Esophagus (tissue), 2 donors: Measurements from ENCODE around the gene WRAP53. TPM values are rescaled to one million over a fixed set of nuclear protein-coding genes. Genes with fewer than 3 reads are reported as not detected.
A peak's percentile ranks its signal among the peaks of the same experiment; 100 is the strongest.

Experiments
- H3K27ac ChIP-seq, 2 donors: one replicate each; pipeline ENCODE4 v1.5.1; 2013; ENCODE audit warnings: low read depth in 2 of 2, mild to moderate bottlenecking in 2 of 2, inconsistent platforms in 1 of 2, low read length in 1 of 2, moderate library complexity in 1 of 2
- H3K27me3 ChIP-seq, 2 donors: one replicate each; pipeline ENCODE4 v1.6.1; 2013; ENCODE audit warnings: low read length in 2 of 2, control low read depth in 1 of 2, mild to moderate bottlenecking in 1 of 2; ENCODE audit not compliant: insufficient read depth in 2 of 2, control insufficient read depth in 1 of 2
- H3K36me3 ChIP-seq, 2 donors: one replicate each; pipeline ENCODE4 v1.6.1; 2013; ENCODE audit warnings: low read length in 1 of 2; ENCODE audit not compliant: control insufficient read depth in 2 of 2, insufficient read depth in 2 of 2
- H3K4me1 ChIP-seq, 2 donors: one replicate each; pipeline ENCODE4 v1.6.1; 2013; ENCODE audit warnings: low read length in 1 of 2; ENCODE audit not compliant: control insufficient read depth in 2 of 2, insufficient read depth in 2 of 2
- H3K4me3 ChIP-seq, 2 donors: one replicate each; pipeline ENCODE4 v1.5.1; 2013; ENCODE audit warnings: low read length in 2 of 2, mild to moderate bottlenecking in 2 of 2, low read depth in 1 of 2, moderate library complexity in 1 of 2
- H3K9me3 ChIP-seq, 2 donors: one replicate each; pipeline ENCODE4 v1.6.1; 2013; ENCODE audit warnings: mild to moderate bottlenecking in 2 of 2, low read depth in 1 of 2, low read length in 1 of 2, moderate library complexity in 1 of 2; ENCODE audit not compliant: control insufficient read depth in 2 of 2, insufficient read depth in 1 of 2
- WGBS, 2 donors: extraction: QIAGEN DNeasy Blood & Tissue Kit; methylation state at CpG; one replicate each; pipeline ENCODE4 v1.1.7; 2013; 5-methylcytosine and 5-hydroxymethylcytosine counted together
- polyA plus RNA-seq, 2 donors: library from polyadenylated mRNA; stranded (reverse); fragments of 200-250 nt; gene quantifications; one replicate each; pipeline ENCODE4 v1.2.3, GENCODE V29; 2013
- donor health status: healthy with polysubstance abuse.
- donor health status: Bipolar disorder and iron deficiency.

WRAP53 gene
- polyA plus RNA-seq, 2 donors, result 5.5 to 13.3 TPM

DNA sequence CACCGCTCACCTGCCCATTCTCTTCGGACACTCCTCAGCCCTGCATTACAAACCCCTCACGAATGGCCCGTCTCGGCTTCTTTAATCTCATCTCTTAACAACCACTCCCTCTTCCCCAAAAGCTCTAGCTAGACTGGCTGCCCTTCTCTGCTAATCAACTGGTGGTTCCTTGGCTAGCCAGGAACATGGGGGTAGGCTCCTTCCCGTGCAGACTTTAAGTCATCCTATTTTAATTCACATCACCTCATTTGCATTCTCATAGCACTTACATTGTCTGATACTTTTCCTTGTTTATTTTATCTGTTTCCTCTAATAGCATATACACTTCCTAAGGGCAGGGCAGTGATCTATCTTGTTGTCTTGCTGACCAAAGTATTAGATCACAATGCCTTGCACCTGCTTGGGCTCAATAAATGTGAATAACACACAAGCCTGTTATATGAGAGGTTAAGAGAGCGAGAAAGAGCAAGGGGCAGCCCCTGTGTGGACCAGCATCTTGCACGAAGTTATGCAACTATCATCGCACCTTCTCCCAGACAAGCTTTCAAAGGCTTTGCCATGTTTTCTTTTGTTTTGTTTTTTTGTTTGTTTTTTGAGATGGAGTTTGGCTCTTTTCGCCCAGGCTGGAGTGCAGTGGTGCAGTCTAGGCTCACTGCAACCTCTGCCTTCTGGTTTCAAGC lies 10.7 kb upstream of the WRAP53 start:
- Histone ChIP-seq H3K4me3 (no peak overlapping the region), H3K27me3 (no peaks in the 10 kb centered on the region), H3K4me1 (no peaks in the 10 kb centered on the region), H3K9me3 (peaks cover 0 to 6% of the 10 kb centered on the region in 2 donors), H3K36me3 (peaks cover 19 to 21% of the 10 kb centered on the region in 2 donors), H3K27ac (no peak overlapping the region)
- WGBS, 2 donors, result 83 to 84% methylated on average over 10 of the region's 10 CpGs

DNA sequence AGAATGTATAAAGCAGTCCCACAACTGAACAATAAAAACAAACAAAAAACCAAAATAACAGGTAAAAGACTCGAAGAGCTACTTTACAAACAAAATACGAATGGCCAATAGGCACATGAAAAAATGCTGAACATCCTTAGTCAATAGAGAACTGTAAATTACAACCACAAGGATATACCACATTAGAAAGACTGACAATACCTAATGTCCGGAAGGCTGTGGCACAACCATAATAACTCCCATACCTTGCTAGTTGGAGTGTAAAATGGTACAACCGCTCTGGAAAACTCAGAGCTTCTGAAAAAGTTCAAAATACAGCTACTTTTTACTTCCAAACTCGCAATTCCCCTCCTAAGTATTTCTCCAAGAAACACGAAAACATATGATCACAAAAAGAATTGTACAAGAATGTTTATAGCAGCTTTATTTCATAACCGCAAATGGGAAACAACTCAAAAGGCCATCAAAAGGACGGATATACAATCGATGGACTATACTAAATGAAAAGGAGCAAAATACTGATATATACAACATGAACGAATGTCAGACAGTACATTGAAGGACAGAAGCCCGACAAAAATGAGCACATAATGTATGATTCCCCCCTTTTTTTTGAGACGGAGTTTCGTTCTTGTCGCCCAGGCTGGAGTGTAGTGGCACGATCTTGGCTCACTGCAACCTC lies 3.3 kb upstream of the WRAP53 start:
- H3K27ac ChIP-seq, result peak overlapping the region; percentile 98 to 100
- no peaks in the 10 kb centered on the region for H3K27me3 ChIP-seq
- peaks cover 0 to 6% of the 10 kb centered on the region in 2 donors for H3K4me1 ChIP-seq
- H3K9me3 ChIP-seq, result no peaks in the 10 kb centered on the region
- WGBS, 2 donors, result 36 to 39% methylated on average over 15 of the region's 15 CpGs
- H3K36me3 ChIP-seq, result no peaks in the 10 kb centered on the region
- H3K4me3 ChIP-seq, result peak overlapping the region; percentile 71 to 98

DNA sequence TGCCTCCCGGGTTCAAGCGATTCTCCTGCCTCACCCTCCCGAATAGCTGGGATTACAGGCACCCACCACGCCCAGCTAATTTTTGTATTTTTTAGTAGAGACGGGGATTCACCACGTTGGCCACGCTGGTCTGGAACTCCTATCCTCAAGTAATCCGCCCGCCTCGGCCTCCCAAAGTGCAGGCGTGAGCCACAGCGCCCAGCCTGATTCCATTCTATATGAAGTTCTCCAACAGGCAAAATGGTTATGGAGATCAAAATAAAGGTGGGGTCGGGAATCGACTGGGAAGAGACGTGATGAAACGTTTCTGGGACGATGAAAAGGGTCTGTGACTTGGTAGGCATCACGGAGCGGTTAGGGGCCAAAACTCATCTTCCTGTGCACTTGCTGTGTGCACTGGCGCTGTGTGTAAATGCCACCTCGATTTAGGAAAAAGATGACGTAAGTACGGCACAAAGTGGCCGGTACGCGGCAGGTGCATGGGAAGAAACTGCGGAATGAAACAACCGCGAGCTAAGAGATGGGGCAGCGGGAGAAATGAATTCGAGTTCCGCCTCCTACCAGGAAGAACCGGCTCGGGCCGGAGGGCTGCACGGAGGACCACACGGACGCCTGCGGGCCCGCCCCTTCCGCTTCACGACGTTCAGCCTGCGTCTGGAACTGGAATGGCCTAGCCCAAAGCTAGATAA lies 2.6 kb upstream of the WRAP53 start:
- peaks cover 0 to 6% of the 10 kb centered on the region in 2 donors for H3K4me1 ChIP-seq
- WGBS, 2 donors, result 4% methylated on average over 44 of the region's 44 CpGs

DNA sequence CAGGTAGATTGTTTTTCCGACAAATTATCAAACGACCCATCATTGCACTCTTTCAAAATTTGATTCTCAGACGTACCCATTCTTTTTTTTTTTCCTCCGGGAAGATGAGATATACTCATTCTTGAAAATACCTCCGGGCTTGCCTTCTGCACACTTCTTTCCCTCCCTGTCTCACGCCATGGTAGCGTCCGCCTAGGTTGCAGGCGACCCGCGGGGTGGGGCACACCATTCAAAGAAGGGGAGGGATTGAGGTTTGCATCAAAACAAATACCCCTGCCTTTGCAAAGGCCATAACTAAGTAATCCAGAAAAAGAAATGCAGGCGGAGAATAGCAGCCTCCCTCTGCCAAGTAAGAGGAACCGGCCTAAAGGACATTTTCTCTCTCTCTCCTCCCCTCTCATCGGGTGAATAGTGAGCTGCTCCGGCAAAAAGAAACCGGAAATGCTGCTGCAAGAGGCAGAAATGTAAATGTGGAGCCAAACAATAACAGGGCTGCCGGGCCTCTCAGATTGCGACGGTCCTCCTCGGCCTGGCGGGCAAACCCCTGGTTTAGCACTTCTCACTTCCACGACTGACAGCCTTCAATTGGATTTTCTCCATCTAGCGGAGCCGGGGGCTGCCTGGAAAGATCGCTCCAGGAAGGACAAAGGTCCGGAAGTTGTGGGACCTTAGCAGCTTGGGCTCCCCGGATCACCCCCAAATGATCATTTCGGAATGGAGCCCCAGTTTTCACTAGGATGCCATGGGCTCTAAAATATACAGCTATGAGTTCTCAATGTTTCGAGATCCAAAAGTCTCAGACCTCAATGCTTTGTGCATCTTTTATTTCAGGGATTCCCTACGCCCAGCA lies 1.8 kb upstream of the WRAP53 start:
- Histone ChIP-seq H3K27me3 (no peaks in the 10 kb centered on the region), H3K27ac (peak overlapping the region; percentile 98 to 100), H3K4me3 (peak overlapping the region; percentile 71 to 98), H3K36me3 (peaks cover 0 to 3% of the 10 kb centered on the region in 2 donors), H3K9me3 (no peaks in the 10 kb centered on the region), H3K4me1 (peaks cover 0 to 6% of the 10 kb centered on the region in 2 donors)
- 0 to 1% methylated on average over 30 of the region's 30 CpGs for WGBS, 2 donors

More for the DNA sequence above, 2.6 kb upstream of the WRAP53 start:
- no peaks in the 10 kb centered on the region for H3K27me3 ChIP-seq
- H3K9me3 ChIP-seq, result no peaks in the 10 kb centered on the region
- H3K4me3 ChIP-seq, result peak overlapping the region; percentile 71 to 98
- peak overlapping the region; percentile 98 to 100 for H3K27ac ChIP-seq
- peaks cover 0 to 3% of the 10 kb centered on the region in 2 donors for H3K36me3 ChIP-seq

DNA sequence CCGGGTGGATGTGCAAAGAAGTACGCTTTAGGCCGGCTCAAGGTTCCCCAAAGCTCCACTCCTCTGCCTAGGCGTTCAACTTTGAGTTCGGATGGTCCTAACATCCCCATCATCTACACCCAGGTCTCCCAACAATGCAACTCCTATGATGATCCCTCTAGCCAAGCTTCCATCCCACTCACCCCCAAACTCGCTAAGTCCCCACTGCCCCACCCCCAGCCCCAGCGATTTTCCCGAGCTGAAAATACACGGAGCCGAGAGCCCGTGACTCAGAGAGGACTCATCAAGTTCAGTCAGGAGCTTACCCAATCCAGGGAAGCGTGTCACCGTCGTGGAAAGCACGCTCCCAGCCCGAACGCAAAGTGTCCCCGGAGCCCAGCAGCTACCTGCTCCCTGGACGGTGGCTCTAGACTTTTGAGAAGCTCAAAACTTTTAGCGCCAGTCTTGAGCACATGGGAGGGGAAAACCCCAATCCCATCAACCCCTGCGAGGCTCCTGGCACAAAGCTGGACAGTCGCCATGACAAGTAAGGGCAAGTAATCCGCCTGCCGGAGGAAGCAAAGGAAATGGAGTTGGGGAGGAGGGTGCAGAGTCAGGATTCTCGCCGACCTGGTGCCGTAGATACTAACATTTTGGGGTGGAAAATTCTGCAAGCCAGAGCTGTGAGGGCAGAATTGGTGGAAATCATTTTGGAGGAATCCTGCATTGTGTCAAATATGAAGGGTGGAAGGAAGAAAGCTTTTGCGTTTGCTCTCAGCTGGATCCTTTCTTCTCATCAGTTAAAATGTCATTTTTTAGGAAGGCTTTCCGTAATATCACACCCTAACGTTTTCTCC lies 987 bp upstream of the WRAP53 start, which contains the start of gene TP53:
Gene TP53 (minus strand): TSS at position 419 of the 836 bp plus-strand sequence. CDS start 10,896 bp downstream, outside the sequence.
- no peaks in the 10 kb centered on the region for H3K9me3 ChIP-seq
- H3K4me1 ChIP-seq, result peaks cover 0 to 6% of the 10 kb centered on the region in 2 donors
- 0% methylated on average over 30 of the region's 30 CpGs for WGBS, 2 donors
- peak within 1 kb of the TSS; percentile 71 to 98 for H3K4me3 ChIP-seq
- H3K36me3 ChIP-seq, result peaks cover 0 to 3% of the 10 kb centered on the region in 2 donors
- no peaks in the 10 kb centered on the region for H3K27me3 ChIP-seq
- H3K27ac ChIP-seq, result peak within 1 kb of the TSS; percentile 98 to 100

DNA sequence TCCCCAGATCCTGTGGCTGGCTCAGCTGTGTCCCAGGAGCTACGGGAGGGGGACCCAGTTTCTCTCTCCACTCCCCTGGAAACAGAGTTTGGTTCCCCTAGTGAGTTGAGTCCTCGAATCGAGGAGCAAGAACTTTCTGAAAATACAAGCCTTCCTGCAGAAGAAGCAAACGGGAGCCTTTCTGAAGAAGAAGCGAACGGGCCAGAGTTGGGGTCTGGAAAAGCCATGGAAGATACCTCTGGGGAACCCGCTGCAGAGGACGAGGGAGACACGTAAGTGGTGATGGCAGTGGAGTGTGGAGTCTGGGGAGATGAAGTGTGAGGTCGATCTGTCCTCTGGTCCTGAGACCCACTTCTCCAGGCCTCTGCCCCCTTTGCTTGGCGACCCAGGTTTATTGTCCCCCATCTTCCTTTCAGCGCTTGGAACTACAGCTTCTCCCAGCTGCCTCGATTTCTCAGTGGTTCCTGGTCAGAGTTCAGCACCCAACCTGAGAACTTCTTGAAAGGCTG lies 585 bp downstream of the WRAP53 start:
- peak overlapping the region in 1 of 2 donors; percentile 65 for H3K27ac ChIP-seq
- WGBS, 2 donors, result 11 to 13% methylated on average over 13 of the region's 13 CpGs
- H3K27me3 ChIP-seq, result no peaks in the 10 kb centered on the region

DNA sequence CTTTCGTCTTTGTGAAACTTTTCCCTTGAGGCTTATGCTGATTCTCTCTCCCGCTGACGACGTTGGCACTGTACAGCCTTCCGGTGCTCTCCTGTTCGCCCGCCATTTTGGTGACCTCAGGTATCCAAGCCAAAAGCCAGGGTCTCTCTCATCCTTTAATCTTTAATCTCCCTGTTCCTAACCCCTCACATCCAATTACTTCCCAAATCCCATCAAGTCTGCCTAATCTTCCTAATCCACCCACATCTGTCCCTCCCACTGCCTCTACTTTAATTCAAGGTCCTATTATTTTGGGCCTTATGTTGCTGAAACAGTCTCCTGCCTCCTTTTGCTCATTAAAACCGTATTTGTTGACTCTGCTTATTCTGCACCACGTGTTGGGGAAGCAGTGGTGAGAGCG lies 7.3 kb downstream of the WRAP53 start:
- 96 to 97% methylated on average over 10 of the region's 10 CpGs for WGBS, 2 donors
- H3K36me3 ChIP-seq, result peaks cover 2 to 3% of the 10 kb centered on the region in 2 donors

More for the DNA sequence above, 585 bp downstream of the WRAP53 start:
- no peaks in the 10 kb centered on the region for H3K9me3 ChIP-seq
- peaks cover 0 to 6% of the 10 kb centered on the region in 2 donors for H3K4me1 ChIP-seq
- peak overlapping the region; percentile 60 to 67 for H3K4me3 ChIP-seq
- peaks cover 0 to 3% of the 10 kb centered on the region in 2 donors for H3K36me3 ChIP-seq

DNA sequence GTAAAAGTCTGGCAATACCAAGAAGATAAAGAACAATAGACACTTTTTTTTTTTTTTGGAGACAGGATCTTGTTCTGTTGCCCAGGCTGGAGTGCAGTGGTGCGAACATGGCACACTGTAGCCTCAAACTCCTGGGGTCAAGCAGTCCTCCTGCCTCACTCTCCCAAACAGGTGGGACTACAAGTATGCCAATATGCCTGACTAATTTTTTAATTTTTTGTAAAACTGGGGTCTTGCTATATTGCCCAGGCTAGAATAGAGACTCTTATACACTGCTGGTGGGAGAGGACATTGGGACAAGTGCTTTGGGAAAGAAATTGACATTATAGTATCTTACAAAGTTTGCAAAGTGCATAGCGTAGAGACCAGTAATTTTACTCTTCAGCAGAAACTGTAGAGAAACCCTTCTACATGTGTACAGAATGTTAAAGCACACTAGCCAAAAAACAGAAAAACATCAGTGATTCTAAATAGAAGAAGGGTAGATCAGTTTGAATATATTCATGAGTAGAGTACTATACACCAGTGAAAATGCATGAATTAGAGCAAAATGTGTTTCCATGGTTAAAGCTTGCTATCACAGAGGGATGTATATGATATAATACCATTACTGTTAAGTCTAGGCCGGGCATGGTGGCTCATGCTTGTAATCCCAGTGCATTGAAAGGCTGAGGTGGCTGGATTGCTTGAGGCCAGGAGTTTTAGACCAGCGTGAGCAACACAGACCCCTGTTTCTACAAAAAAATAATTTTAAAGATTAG lies 9.7 kb downstream of the WRAP53 start:
- Histone ChIP-seq H3K27me3 (no peaks in the 10 kb centered on the region), H3K27ac (no peak overlapping the region), H3K36me3 (peaks cover 11 to 12% of the 10 kb centered on the region in 2 donors), H3K4me1 (no peaks in the 10 kb centered on the region), H3K4me3 (no peak overlapping the region), H3K9me3 (no peaks in the 10 kb centered on the region)
- WGBS, 2 donors, result 93 to 97% methylated on average over 4 of the region's 4 CpGs

More for the DNA sequence above, 7.3 kb downstream of the WRAP53 start:
- no peaks in the 10 kb centered on the region for H3K27me3 ChIP-seq
- H3K4me1 ChIP-seq, result no peaks in the 10 kb centered on the region
- no peak overlapping the region for H3K27ac ChIP-seq
- H3K4me3 ChIP-seq, result no peak overlapping the region
- H3K9me3 ChIP-seq, result no peaks in the 10 kb centered on the region
